H1 (cell line): ENCODE data around the gene PDE9A. TPM values are rescaled to one million over a fixed set of nuclear protein-coding genes. Genes with fewer than 3 reads are reported as not detected.
A peak's percentile ranks its signal among the peaks of the same experiment; 100 is the strongest.

Experiments used
- CTCF ChIA-PET: fragments of 300-600 bp; sonication (Branson Sonifier 250); formaldehyde crosslinking; loops from one replicate; lab custom pipeline; 2021; ENCODE audit not compliant: partially characterized antibody; lab: Charles Lee
- POLR2A ChIA-PET: fragments of 300-600 bp; sonication (Branson Sonifier 250); formaldehyde crosslinking; loops from one replicate; lab custom pipeline; 2021; ENCODE audit warnings: inconsistent platforms; ENCODE audit not compliant: partially characterized antibody; lab: Charles Lee
- DNase-seq, 2 experiments: peaks; one replicate each; pipeline versions ENCODE4 v3.0.0 to v3.0.0-alpha.2; 2010 to 2022; ENCODE audit warnings: low spot score in 2 of 2, low read depth in 1 of 2, mixed read lengths in 1 of 2
- FAIRE-seq: peaks from 2 replicates; lab custom pipeline; 2011; peaks lifted over from hg19 to GRCh38; lab: Jason Lieb, UNC
- H2AFZ ChIP-seq: 2 replicates; pipeline ENCODE4 v1.8.1; 2012; ENCODE audit warnings: low read length, inconsistent platforms
- H2AK5ac ChIP-seq: 2 replicates; pipeline ENCODE4 v1.6.1; 2013; ENCODE audit warnings: low read depth, low read length
- H2BK120ac ChIP-seq: replicated peaks from 2 replicates; pipeline ENCODE3; 2013; ENCODE audit warnings: low read depth, low read length, inconsistent platforms
- H2BK12ac ChIP-seq: 2 replicates; pipeline ENCODE4 v1.6.1; 2013; ENCODE audit warnings: low read depth, low read length
- H2BK15ac ChIP-seq: 2 replicates; pipeline ENCODE4 v1.6.1; 2013; ENCODE audit warnings: low read length
- H2BK20ac ChIP-seq: 2 replicates; pipeline ENCODE4 v1.6.1; 2013; ENCODE audit warnings: low read length
- H2BK5ac ChIP-seq: 2 replicates; pipeline ENCODE4 v1.6.1; 2013; ENCODE audit warnings: low read depth, low read length
- H3K14ac ChIP-seq: 2 replicates; pipeline ENCODE4 v1.6.1; 2013; ENCODE audit warnings: inconsistent platforms; ENCODE audit not compliant: insufficient read length
- H3K18ac ChIP-seq: 2 replicates; pipeline ENCODE4 v1.6.1; 2013; ENCODE audit warnings: low read length; ENCODE audit errors: extremely low read depth
- H3K23ac ChIP-seq: 2 replicates; pipeline ENCODE4 v1.6.1; 2013; ENCODE audit warnings: inconsistent platforms; ENCODE audit not compliant: insufficient read length
- H3K23me2 ChIP-seq: 2 replicates; pipeline ENCODE4 v1.6.1; 2013; ENCODE audit warnings: low read depth, low read length
- H3K27ac ChIP-seq: 2 replicates; pipeline ENCODE4 v1.6.1; 2011; ENCODE audit warnings: low read depth, low read length, inconsistent platforms
- H3K27me3 ChIP-seq, 4 experiments: replicated peaks in 1 of 4; 1 replicate in 1 of 4; 2 replicates in 3 of 4; pipeline versions ENCODE4 v1.6.1 to v1.8.1; 2011 to 2013; ENCODE audit warnings: low read length in 3 of 4, mild to moderate bottlenecking in 3 of 4, inconsistent platforms in 2 of 4, mixed read lengths in 2 of 4, moderate library complexity in 1 of 4; ENCODE audit not compliant: control insufficient read depth in 3 of 4, insufficient read depth in 3 of 4; ENCODE audit errors: extremely low read depth in 1 of 4
- H3K36me3 ChIP-seq, 4 experiments: 2 replicates each; pipeline versions ENCODE4 v1.6.1 to v1.8.1; 2011 to 2013; ENCODE audit warnings: mild to moderate bottlenecking in 4 of 4, low read length in 3 of 4, moderate library complexity in 2 of 4, control low read depth in 1 of 4, inconsistent platforms in 1 of 4; ENCODE audit not compliant: insufficient read depth in 4 of 4, control insufficient read depth in 2 of 4
- H3K4ac ChIP-seq: replicated peaks from 2 replicates; pipeline ENCODE3; 2013; ENCODE audit warnings: low read length, low read depth, mixed read lengths, inconsistent platforms; ENCODE audit not compliant: insufficient read length
- H3K4me1 ChIP-seq, 4 experiments: replicated peaks in 1 of 4; 1 replicate in 1 of 4; 2 replicates in 3 of 4; pipeline versions ENCODE4 v1.6.1 to v1.8.1; 2011 to 2013; ENCODE audit warnings: low read length in 3 of 4, inconsistent platforms in 2 of 4, mixed read lengths in 1 of 4; ENCODE audit not compliant: insufficient read depth in 4 of 4, control insufficient read depth in 3 of 4
- H3K4me2 ChIP-seq, 2 experiments: 2 replicates each; pipeline versions ENCODE4 v1.6.1 to v1.8.1; 2011 to 2013; ENCODE audit warnings: low read depth in 2 of 2, low read length in 2 of 2, control low read depth in 1 of 2, inconsistent platforms in 1 of 2, mild to moderate bottlenecking in 1 of 2; ENCODE audit not compliant: insufficient read depth in 1 of 2
- H3K4me3 ChIP-seq, 4 experiments: fragments of 200-600, 300-600 bp in 1 of 4; sonication (generic), shearing (Covaris generic), sonication (Bioruptor Twin) in 1 of 4; 2 replicates each; pipeline versions ENCODE4 v1.5.1 to v1.8.1; 2011 to 2016; ENCODE audit warnings: low read length in 4 of 4, low read depth in 3 of 4, control low read depth in 2 of 4, inconsistent platforms in 2 of 4, mild to moderate bottlenecking in 2 of 4, mixed read lengths in 1 of 4, moderate library complexity in 1 of 4; ENCODE audit not compliant: insufficient read depth in 2 of 4; ENCODE audit errors: extremely low read depth in 1 of 4
- H3K56ac ChIP-seq: replicated peaks from 2 replicates; pipeline ENCODE3; 2013; ENCODE audit warnings: low read depth, mild to moderate bottlenecking, mixed read lengths, low read length, inconsistent platforms; ENCODE audit not compliant: insufficient read length
- H3K79me1 ChIP-seq: 2 replicates; pipeline ENCODE4 v1.6.1; 2013; ENCODE audit warnings: low read depth, low read length, control low read depth
- H3K79me2 ChIP-seq, 2 experiments: 2 replicates each; pipeline versions ENCODE4 v1.6.1 to v1.8.1; 2012 to 2013; ENCODE audit warnings: low read length in 2 of 2, mild to moderate bottlenecking in 2 of 2, inconsistent platforms in 1 of 2; ENCODE audit not compliant: insufficient read depth in 2 of 2, control insufficient read depth in 1 of 2
- H3K9ac ChIP-seq, 4 experiments: replicated peaks in 1 of 4; 1 replicate in 1 of 4; 2 replicates in 3 of 4; pipeline versions ENCODE4 v1.6.1 to v1.8.1; 2011 to 2013; ENCODE audit warnings: low read depth in 3 of 4, low read length in 3 of 4, control low read depth in 2 of 4, mild to moderate bottlenecking in 2 of 4, moderate library complexity in 2 of 4, inconsistent platforms in 1 of 4; ENCODE audit errors: extremely low read depth in 1 of 4
- H3K9me3 ChIP-seq, 2 experiments: 2 replicates each; pipeline versions ENCODE4 v1.6.1 to v1.8.1; 2012 to 2013; ENCODE audit warnings: mild to moderate bottlenecking in 2 of 2, moderate library complexity in 2 of 2, control low read depth in 1 of 2, inconsistent platforms in 1 of 2, low read depth in 1 of 2, low read length in 1 of 2, mixed read lengths in 1 of 2; ENCODE audit not compliant: insufficient read depth in 2 of 2
- H4K20me1 ChIP-seq, 2 experiments: replicated peaks in 1 of 2; 2 replicates each; pipeline versions ENCODE3 to v1.8.1; 2011 to 2013; ENCODE audit warnings: inconsistent platforms in 2 of 2, low read length in 2 of 2, mild to moderate bottlenecking in 1 of 2; ENCODE audit not compliant: insufficient read depth in 2 of 2, control insufficient read depth in 1 of 2
- H4K5ac ChIP-seq: 2 replicates; pipeline ENCODE4 v1.6.1; 2013; ENCODE audit warnings: low read length, low read depth, mixed read lengths, inconsistent platforms; ENCODE audit not compliant: insufficient read length
- H4K8ac ChIP-seq: 2 replicates; pipeline ENCODE4 v1.8.0; 2013; ENCODE audit warnings: mild to moderate bottlenecking, moderate library complexity, low read length, inconsistent platforms; ENCODE audit not compliant: insufficient read depth; ENCODE audit errors: extremely low read depth
- H4K91ac ChIP-seq: replicated peaks from 2 replicates; pipeline ENCODE3; 2013; ENCODE audit warnings: low read length, mixed read lengths, inconsistent platforms; ENCODE audit not compliant: insufficient read length
- CTBP2 ChIP-seq: IDR thresholded peaks from 2 replicates; pipeline ENCODE4 v1.7.0; 2011; ENCODE audit warnings: borderline replicate concordance, mild to moderate bottlenecking, moderate library complexity, mixed read lengths, low read length; ENCODE audit not compliant: insufficient read depth, insufficient read length
- NANOG ChIP-seq: IDR thresholded peaks from 2 replicates; pipeline ENCODE4 v1.6.1; 2011; ENCODE audit warnings: low read length, low read depth, mild to moderate bottlenecking, inconsistent platforms; ENCODE audit not compliant: insufficient read depth, poor library complexity, severe bottlenecking
- SP4 ChIP-seq: IDR thresholded peaks from 2 replicates; pipeline ENCODE4 v1.6.1; 2012; ENCODE audit warnings: low read length, inconsistent platforms
- whole genome bisulfite sequencing, 2 experiments: shearing (Covaris generic) in 1 of 2; methylation state at CpG; one replicate each; pipeline versions ENCODE4 v1.1.6 to v1.1.7; 2013 to 2015; ENCODE audit warnings: low lambda C conversion rate in 2 of 2, mixed read lengths in 2 of 2, inconsistent platforms in 1 of 2, low coverage in 1 of 2, missing lambda C conversion rate in 1 of 2; ENCODE audit not compliant: insufficient replicate concordance in 2 of 2, insufficient coverage in 1 of 2, insufficient read length in 1 of 2; ENCODE audit errors: extremely low coverage in 1 of 2, missing lambda C conversion rate in 1 of 2; 5-methylcytosine and 5-hydroxymethylcytosine counted together
- polyA plus RNA-seq, 7 experiments: library from polyadenylated mRNA; depleted of rRNA in 3 of 7; stranded (reverse) in 5 of 7; unstranded in 2 of 7; fragments of >200 nt in 5 of 7; fragments of 200-250 nt in 2 of 7; gene quantifications; 1 replicate in 5 of 7; 2 replicates in 1 of 7; 4 replicates in 1 of 7; pipeline versions ENCODE4 v1.2.1 to v1.2.3, GENCODE V29; 2011 to 2013; ENCODE audit warnings: missing spikeins in 2 of 7, mixed read lengths in 2 of 7
- total RNA-seq: library from RNA; stranded (reverse); fragmentation: NEBNext Ultra II Directional; extraction: Animal tissue kit (Norgen Biotek cat#: 25700); gene quantifications from 2 replicates; pipeline ENCODE4 v1.2.1, GENCODE V29; 2021

PDE9A gene
- total and polyA plus RNA-seq, 2 of the 8 experiments (the other 6 are each of a cell fraction or from before 2014, with no cell fraction given) = 39.2 to 45.9 TPM

DNA sequence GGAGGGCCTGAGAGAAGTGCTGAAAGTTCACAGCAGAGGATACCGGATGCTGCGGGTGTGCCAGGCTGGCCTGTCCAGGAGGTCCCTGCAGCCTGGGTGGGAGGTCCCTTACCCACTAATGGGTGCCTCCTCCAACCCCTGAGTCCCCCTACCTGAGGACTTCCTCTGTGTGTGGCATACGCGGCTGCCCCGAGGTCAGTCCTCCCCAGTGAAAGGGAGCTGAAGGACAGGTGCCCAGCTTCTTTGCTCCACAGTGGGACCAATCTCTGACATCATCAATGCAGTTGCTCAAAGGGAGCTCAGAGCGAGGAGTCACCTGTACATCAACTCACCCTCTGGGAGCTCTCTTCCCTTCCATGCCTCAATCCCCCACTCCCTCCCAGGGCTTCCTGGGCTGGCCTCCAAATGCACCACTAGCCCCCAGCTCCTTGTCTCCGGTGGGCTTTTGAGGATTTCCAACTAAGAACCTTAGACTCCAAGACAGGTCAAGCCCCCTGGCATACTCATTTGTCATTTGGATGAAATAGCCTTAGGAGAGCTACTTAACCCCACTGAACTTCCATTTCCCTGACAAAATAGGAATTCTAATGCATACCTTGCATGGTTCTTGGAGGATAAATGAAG, 53.9 kb downstream of the PDE9A start:
- no peaks in the 10 kb centered on the region for H3K27me3 ChIP-seq
- peak overlapping the region; percentile 45; the same call in 1 of the 2 replicates for H2BK5ac ChIP-seq
- H3K23me2 ChIP-seq = no peaks in the 10 kb centered on the region
- H2BK20ac ChIP-seq = no peak overlapping the region
- TF ChIP-seq NANOG (peak; percentile 8), SP4 (no peak), CTBP2 (peak; percentile 52)
- no peak overlapping the region for H2AFZ ChIP-seq
- ChIA-PET POLR2A (interaction anchor here (0.9 to 1.3 kb wide), 4 partner anchors 12 to 146 kb away, joined by 3 to 4 read pairs (median 3); no protein-coding TSS in a partner anchor), CTCF (interaction anchor here (0.8 to 1.6 kb wide), 6 partner anchors 12 to 113 kb away, joined by 3 to 5 read pairs (median 3); no protein-coding TSS in a partner anchor)
- H4K20me1 ChIP-seq = no peaks in the 10 kb centered on the region
- no peak overlapping the region for H3K14ac ChIP-seq
- no peak overlapping the region; the same call in 1 of the 2 replicates for H4K8ac ChIP-seq
- no peaks in the 10 kb centered on the region for H3K9me3 ChIP-seq
- peaks cover 0 to 3% (median 0%) of the 10 kb centered on the region in 4 experiments; a peak in 1 of 8 replicates for H3K36me3 ChIP-seq
- H3K4ac ChIP-seq = peak overlapping the region; percentile 50
- H3K4me1 ChIP-seq = peaks cover 0 to 21% (median 14%) of the 10 kb centered on the region in 4 experiments; a peak in 6 of 7 replicates
- H4K91ac ChIP-seq = no peak overlapping the region
- no peak for DNase-seq
- WGBS, 2 experiments = 61% methylated on average over 7 of the region's 7 CpGs; no CpG with 5 or more reads in 1 of the 2 experiments
- H2BK15ac ChIP-seq = peak overlapping the region; percentile 40; the same call in 1 of the 2 replicates
- FAIRE-seq = no peak
- no peak overlapping the region for H2AK5ac ChIP-seq
- no peaks in the 10 kb centered on the region for H3K79me2 ChIP-seq
- no peak overlapping the region for H3K56ac ChIP-seq
- H3K23ac ChIP-seq = no peak overlapping the region
- H2BK120ac ChIP-seq = no peak overlapping the region
- H3K9ac ChIP-seq = no peak overlapping the region
- no peak overlapping the region for H2BK12ac ChIP-seq
- no peak overlapping the region; the same call in 1 of the 2 replicates for H3K18ac ChIP-seq
- peak overlapping the region; percentile 49 for H3K4me2 ChIP-seq
- H4K5ac ChIP-seq = no peak overlapping the region
- H3K4me3 ChIP-seq = peak overlapping the region in 1 of 4 experiments; percentile 12; a peak in 1 of 8 replicates
- H3K79me1 ChIP-seq = no peaks in the 10 kb centered on the region
- no peak overlapping the region for H3K27ac ChIP-seq
